Erythroblast (primary cell): Measurements from ENCODE around the gene MDK.

Experiments
- GATA1 ChIP-seq: IDR thresholded peaks from 2 replicates; pipeline ENCODE4 v1.6.1; 2011; ENCODE audit warnings: low read depth, mild to moderate bottlenecking, control low read depth, low read length, moderate library complexity
- POLR2A ChIP-seq: IDR thresholded peaks from 2 replicates; pipeline ENCODE4 v1.6.1; 2011; ENCODE audit warnings: mild to moderate bottlenecking, low read length

DNA sequence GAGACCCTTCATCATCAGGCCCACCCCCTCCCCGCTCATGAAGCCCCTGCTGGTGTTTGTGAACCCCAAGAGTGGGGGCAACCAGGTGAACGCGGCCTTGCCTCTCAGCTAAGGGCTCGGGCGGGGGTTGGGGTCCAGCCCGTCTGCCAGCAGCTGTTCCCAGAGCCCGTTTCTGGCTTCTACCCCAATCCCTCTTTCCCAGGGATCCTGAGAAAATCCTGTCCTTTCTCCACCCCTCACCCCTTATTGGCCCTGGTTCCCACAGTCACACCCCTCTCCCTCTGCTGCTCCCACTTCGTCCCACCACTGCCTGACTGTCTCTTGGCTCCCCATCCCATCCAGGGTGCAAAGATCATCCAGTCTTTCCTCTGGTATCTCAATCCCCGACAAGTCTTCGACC, 9.4 kb upstream of the MDK start:
- TF ChIP-seq POLR2A (no peak), GATA1 (no peak)
